ENCODE data around the gene CACNG1.

CACNG1 gene

DNA sequence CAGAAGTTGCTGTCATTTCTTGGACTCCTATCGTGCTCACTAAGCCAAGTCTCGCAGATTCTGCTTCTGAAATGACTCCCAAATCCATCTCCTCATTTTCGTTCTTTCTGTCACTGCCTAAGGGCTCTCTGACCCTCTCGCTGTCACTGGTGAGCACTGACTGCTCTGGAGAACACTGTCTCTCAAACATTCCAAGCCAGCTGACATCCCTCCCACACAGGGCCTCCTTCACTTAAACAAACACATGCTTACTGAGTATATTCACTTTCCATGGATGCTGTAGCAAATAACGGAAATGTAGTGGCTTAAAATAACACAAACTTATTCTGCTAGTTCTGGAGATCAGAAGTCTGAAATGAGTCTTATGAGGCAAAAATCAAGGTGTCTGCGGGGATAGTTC, 18.8 kb downstream of the CACNG1 start:
- H3K27me3 ChIP-seq (replicated peaks; ENCODE audit: control insufficient read depth, insufficient read depth, low read length), result no peaks in the 10 kb centered on the region
- no peak overlapping the region for H3K4me3 ChIP-seq (replicated peaks; ENCODE audit: low read depth, low read length)
- DNase-seq (ENCODE audit: extremely low read depth, insufficient read length), result no peak
- TF ChIP-seq, protein P1, sequence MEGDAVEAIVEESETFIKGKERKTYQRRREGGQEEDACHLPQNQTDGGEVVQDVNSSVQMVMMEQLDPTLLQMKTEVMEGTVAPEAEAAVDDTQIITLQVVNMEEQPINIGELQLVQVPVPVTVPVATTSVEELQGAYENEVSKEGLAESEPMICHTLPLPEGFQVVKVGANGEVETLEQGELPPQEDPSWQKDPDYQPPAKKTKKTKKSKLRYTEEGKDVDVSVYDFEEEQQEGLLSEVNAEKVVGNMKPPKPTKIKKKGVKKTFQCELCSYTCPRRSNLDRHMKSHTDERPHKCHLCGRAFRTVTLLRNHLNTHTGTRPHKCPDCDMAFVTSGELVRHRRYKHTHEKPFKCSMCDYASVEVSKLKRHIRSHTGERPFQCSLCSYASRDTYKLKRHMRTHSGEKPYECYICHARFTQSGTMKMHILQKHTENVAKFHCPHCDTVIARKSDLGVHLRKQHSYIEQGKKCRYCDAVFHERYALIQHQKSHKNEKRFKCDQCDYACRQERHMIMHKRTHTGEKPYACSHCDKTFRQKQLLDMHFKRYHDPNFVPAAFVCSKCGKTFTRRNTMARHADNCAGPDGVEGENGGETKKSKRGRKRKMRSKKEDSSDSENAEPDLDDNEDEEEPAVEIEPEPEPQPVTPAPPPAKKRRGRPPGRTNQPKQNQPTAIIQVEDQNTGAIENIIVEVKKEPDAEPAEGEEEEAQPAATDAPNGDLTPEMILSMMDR (IDR thresholded peaks at IDR 0.05; ENCODE audit: insufficient read depth, low read length, poor library complexity, severe bottlenecking), result no peak
- H3K36me3 ChIP-seq (ENCODE audit: control insufficient read depth, insufficient read depth, low read length), result no peaks in the 10 kb centered on the region

DNA sequence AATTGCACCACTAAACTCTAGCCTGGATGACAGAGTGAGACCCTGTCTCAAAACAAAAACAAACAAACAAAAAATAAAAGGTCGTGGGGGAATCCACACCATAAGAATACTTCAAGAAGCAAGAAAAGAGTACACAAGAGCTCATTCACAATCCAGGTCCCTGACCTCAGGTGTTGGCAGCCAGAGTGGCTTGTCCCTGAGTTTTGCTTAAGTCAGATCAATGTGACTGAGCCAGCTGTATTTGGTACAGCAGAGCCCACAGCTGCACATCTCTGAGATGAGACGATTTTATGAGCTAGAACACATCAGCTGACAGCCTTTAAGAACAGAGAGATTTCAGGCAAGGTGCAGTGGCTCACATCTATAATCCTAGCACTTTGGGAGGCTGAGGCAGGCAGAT, 22.4 kb downstream of the CACNG1 start:
- DNase-seq (ENCODE audit: extremely low read depth, insufficient read length), result no peak
- TF ChIP-seq, protein P1 (IDR thresholded peaks at IDR 0.05; ENCODE audit: insufficient read depth, low read length, poor library complexity, severe bottlenecking), result no peak

DNA sequence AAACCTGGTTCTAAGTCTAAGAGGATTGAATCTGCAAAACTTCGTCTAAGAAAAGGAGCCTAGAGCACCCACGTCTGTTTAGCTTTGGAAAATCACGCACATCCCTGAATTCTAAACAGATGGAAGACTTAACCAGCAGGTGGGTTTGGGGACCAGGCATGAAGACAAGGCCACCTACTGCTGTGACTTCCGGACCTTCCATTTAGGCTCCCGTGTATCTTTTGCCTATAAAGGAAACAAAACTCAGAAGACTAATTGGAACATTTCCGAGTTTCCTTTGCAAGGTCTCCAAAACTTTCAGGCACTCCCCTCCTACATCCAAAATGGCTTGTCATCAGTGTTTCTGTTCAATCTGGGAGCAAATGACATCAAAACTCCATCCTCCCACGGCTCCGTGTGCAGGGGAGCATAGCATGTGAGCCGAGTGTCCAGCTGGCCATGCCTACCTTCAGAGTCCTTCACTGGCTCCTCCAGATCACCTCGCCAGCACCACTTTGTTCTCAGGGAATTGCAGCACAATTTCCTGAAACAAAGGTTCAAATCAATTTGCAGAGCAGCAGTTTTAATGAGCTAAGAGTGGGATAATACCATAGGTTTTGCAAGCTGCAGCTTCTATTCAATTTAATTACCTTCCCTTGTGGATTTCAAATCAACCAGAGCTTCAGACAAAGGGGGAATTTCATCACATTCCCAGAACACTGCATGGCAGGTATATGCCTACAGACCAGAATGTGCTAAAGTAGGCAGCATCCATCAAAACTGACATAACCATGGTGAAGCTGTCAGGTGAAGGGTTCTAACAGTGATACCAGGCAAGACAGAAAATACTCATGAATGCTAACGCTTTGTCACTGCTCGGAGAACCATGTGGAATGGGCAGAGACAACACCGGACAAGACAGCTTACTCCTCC, 23.5 kb downstream of the CACNG1 start:
- no peak for DNase-seq (ENCODE audit: extremely low read depth, insufficient read length)
- Histone ChIP-seq H3K27me3 (replicated peaks; ENCODE audit: control insufficient read depth, insufficient read depth, low read length) (no peaks in the 10 kb centered on the region), H3K36me3 (ENCODE audit: control insufficient read depth, insufficient read depth, low read length) (no peaks in the 10 kb centered on the region), H3K4me3 (replicated peaks; ENCODE audit: low read depth, low read length) (no peak overlapping the region)
- TF ChIP-seq, protein P1 (IDR thresholded peaks at IDR 0.05; ENCODE audit: insufficient read depth, low read length, poor library complexity, severe bottlenecking), result no peak

More for the DNA sequence above, 22.4 kb downstream of the CACNG1 start:
- Histone ChIP-seq H3K36me3 (ENCODE audit: control insufficient read depth, insufficient read depth, low read length) (no peaks in the 10 kb centered on the region), H3K27me3 (replicated peaks; ENCODE audit: control insufficient read depth, insufficient read depth, low read length) (no peaks in the 10 kb centered on the region), H3K4me3 (replicated peaks; ENCODE audit: low read depth, low read length) (no peak overlapping the region)

DNA sequence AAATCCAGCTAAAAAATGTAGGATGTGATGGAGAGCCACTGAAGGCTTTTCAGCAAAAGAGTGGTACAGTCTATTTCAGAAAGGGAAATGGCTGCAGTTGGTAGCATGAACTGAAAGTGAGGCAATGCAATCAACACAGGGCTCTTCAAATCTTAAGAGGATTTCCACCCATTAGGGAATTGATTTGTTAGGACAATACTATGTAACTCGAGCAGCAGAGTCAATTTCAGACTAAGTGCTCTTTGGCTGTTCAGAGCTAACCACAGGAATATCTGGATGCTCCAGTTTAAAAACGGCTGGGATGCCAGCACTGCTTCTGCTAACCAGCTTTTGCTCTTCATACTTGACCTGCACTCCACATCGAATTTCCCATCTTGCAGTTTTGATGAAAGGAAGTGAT, 24.6 kb downstream of the CACNG1 start:
- H3K4me3 ChIP-seq (replicated peaks; ENCODE audit: low read depth, low read length), result no peak overlapping the region
- no peaks in the 10 kb centered on the region for H3K36me3 ChIP-seq (ENCODE audit: control insufficient read depth, insufficient read depth, low read length)
- TF ChIP-seq, protein P1 (IDR thresholded peaks at IDR 0.05; ENCODE audit: insufficient read depth, low read length, poor library complexity, severe bottlenecking), result no peak
- H3K27me3 ChIP-seq (replicated peaks; ENCODE audit: control insufficient read depth, insufficient read depth, low read length), result no peaks in the 10 kb centered on the region
- DNase-seq (ENCODE audit: extremely low read depth, insufficient read length), result no peak

DNA sequence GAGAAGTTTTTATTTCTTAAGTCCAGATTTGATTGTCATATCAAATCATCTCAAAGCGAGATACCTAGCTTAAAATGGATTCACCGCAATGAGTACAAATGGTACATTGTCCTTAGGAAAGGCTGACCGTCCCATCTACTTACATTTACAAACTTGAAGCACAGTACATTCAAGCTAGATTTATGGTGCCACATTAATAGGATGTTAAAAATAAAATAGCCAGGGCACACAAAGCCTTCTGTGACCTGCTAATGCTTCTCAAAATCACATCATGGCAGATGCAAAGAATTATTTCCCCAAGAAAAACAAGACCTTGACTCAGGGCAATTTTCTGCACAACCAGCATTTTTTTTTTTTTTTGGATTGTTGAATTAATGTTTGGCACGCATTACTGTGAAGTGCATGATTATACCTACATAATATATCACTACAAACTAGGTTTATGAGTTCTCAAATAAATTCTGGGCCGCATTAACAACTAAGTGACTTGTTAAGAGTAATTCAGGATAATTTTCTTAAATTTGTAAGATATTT, 25.3 kb downstream of the CACNG1 start:
- Histone ChIP-seq H3K4me3 (replicated peaks; ENCODE audit: low read depth, low read length) (no peak overlapping the region), H3K27me3 (replicated peaks; ENCODE audit: control insufficient read depth, insufficient read depth, low read length) (no peaks in the 10 kb centered on the region), H3K36me3 (ENCODE audit: control insufficient read depth, insufficient read depth, low read length) (no peaks in the 10 kb centered on the region)
- no peak for DNase-seq (ENCODE audit: extremely low read depth, insufficient read length)
- TF ChIP-seq, protein P1 (IDR thresholded peaks at IDR 0.05; ENCODE audit: insufficient read depth, low read length, poor library complexity, severe bottlenecking), result no peak

Measured in GM06990 (cell line).